ENCODE results near the gene INSIG2. TPM values are rescaled to one million over a fixed set of nuclear protein-coding genes. Genes with fewer than 3 reads are reported as not detected.

INSIG2 gene
- total RNA-seq, 1 experiment from 2014 or later, result 8.7 TPM

DNA sequence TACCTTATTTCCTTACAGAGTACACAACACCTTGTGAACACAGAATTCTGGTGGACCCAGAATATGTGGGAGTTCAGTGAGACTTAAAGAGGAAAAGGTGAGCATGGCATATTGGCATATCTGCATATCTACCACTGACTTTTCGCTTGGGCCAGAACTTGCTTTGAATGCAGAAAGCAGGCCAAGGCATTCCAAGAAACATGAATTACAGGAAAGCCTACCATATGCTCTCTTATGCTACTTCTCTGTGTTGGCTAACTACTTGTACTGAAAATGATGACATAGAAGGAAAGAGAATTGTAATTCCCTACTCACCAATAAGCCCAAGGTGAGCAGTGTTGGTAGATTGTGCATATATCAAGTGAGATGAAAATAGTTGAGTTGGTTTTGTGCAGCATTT is 43.0 kb upstream of the INSIG2 start:
- no peak overlapping the region for H3K23ac ChIP-seq (ENCODE audit: insufficient read length, low read depth, low read length)
- H3K4me2 ChIP-seq (ENCODE audit: insufficient read depth, insufficient read length, low read length), result no peak overlapping the region
- H3K4ac ChIP-seq (ENCODE audit: low read depth, low read length), result no peak overlapping the region
- TF ChIP-seq, protein P1, sequence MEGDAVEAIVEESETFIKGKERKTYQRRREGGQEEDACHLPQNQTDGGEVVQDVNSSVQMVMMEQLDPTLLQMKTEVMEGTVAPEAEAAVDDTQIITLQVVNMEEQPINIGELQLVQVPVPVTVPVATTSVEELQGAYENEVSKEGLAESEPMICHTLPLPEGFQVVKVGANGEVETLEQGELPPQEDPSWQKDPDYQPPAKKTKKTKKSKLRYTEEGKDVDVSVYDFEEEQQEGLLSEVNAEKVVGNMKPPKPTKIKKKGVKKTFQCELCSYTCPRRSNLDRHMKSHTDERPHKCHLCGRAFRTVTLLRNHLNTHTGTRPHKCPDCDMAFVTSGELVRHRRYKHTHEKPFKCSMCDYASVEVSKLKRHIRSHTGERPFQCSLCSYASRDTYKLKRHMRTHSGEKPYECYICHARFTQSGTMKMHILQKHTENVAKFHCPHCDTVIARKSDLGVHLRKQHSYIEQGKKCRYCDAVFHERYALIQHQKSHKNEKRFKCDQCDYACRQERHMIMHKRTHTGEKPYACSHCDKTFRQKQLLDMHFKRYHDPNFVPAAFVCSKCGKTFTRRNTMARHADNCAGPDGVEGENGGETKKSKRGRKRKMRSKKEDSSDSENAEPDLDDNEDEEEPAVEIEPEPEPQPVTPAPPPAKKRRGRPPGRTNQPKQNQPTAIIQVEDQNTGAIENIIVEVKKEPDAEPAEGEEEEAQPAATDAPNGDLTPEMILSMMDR (conservative IDR thresholded peaks at IDR 0.05), result no peak
- no peak overlapping the region for H4K8ac ChIP-seq (replicated peaks; ENCODE audit: insufficient read length, low read depth, low read length)
- DNase-seq, result no peak
- no peak overlapping the region for H3K14ac ChIP-seq (ENCODE audit: insufficient read depth, low read length)
- H3K79me2 ChIP-seq (ENCODE audit: insufficient read depth, low read length), result no peaks in the 10 kb centered on the region
- no peak overlapping the region for H3K18ac ChIP-seq (ENCODE audit: insufficient read length, low read depth, low read length)
- peaks cover 0 to 4% of the 10 kb centered on the region in 2 experiments; a peak in 2 of 4 replicates for H3K4me1 Mint-ChIP-seq
- no peaks in the 10 kb centered on the region for H3K4me1 ChIP-seq (ENCODE audit: insufficient read depth, low read length)
- H2AFZ ChIP-seq (ENCODE audit: low read length), result no peak overlapping the region
- no peaks in the 10 kb centered on the region for H4K20me1 ChIP-seq (ENCODE audit: control insufficient read depth, insufficient read depth, insufficient read length)
- H3K23me2 ChIP-seq (ENCODE audit: insufficient read length, low read depth, low read length, poor library complexity, severe bottlenecking), result no peaks in the 10 kb centered on the region
- H3T11ph ChIP-seq (ENCODE audit: low read length), result no peak overlapping the region
- H2BK12ac ChIP-seq (ENCODE audit: insufficient read length, low read depth, low read length), result no peak overlapping the region
- H3K36me3 Mint-ChIP-seq (ENCODE audit: insufficient read depth in 1 of 3, low read depth in 3 of 3), result no peaks in the 10 kb centered on the region
- H3K9me3 ChIP-seq (ENCODE audit: control insufficient read depth, low read depth, low read length), result no peaks in the 10 kb centered on the region
- no CpG with 5 or more reads among the region's 1 CpG for WGBS (ENCODE audit: extremely low coverage, insufficient read length, low lambda C conversion rate)
- H3K56ac ChIP-seq (ENCODE audit: insufficient read length, low read depth, low read length), result no peak overlapping the region
- H3K27ac ChIP-seq (ENCODE audit: insufficient read length, low read depth, low read length), result no peak overlapping the region
- no peak overlapping the region for H4K5ac ChIP-seq (ENCODE audit: insufficient read length, low read depth, low read length)
- no peaks in the 10 kb centered on the region for H3K9me3 Mint-ChIP-seq
- H3K27ac Mint-ChIP-seq, result no peak overlapping the region
- no peak overlapping the region for H4K91ac ChIP-seq (ENCODE audit: insufficient read length, low read depth, low read length)
- no peak overlapping the region for H3K4me3 Mint-ChIP-seq
- no peak overlapping the region for H2BK15ac ChIP-seq (ENCODE audit: low read depth, low read length)
- H3K27me3 Mint-ChIP-seq (ENCODE audit: low read depth), result peaks cover 12% of the 10 kb centered on the region
- no peaks in the 10 kb centered on the region for H3K27me3 ChIP-seq (ENCODE audit: insufficient read depth, low read length)
- no peak overlapping the region for H2AK5ac ChIP-seq (ENCODE audit: insufficient read length, low read length)
- no peak overlapping the region for H3K9ac ChIP-seq (ENCODE audit: extremely low read depth, insufficient read length, low read length)
- H2BK20ac ChIP-seq (ENCODE audit: low read depth, low read length, poor library complexity, severe bottlenecking), result no peak overlapping the region
- no peak overlapping the region for H2BK5ac ChIP-seq (ENCODE audit: insufficient read length, low read length)
- no peak overlapping the region for H2BK120ac ChIP-seq (ENCODE audit: low read depth, low read length, poor library complexity, severe bottlenecking)
- H3K79me1 ChIP-seq (ENCODE audit: insufficient read depth, low read depth, low read length, poor library complexity, severe bottlenecking), result no peaks in the 10 kb centered on the region

Data from H9 (cell line).